Measurements from ENCODE around the gene LYPLAL1. TPM values are rescaled to one million over a fixed set of nuclear protein-coding genes. Genes with fewer than 3 reads are reported as not detected.

Gene LYPLAL1
- total RNA-seq, 4 donors from 2014 or later = 12.2 to 18.9 (median 16.7) TPM

DNA sequence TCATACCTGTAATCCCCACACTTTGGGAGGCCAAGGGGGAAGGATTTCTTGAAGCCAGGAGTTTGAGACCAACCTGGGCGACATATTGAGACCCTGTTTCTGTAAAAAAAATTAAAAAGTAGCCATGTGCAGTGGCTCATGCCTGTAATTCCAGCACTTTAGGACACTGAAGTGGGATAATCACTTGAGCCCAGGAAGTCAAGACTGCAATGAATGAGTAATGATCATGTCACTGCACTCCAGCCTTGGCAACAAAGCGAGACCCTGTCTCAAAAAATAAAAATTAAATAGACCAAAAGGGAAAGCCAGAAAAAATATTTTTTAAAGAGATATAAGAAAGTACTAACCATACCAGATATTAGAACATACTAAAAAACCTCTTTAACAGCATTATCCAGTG, 44.7 kb upstream of the LYPLAL1 start:
- H3K4me1 ChIP-seq = peaks cover 0 to 5% (median 0%) of the 10 kb centered on the region in 4 donors
- no peaks in the 10 kb centered on the region for H3K36me3 ChIP-seq
- H3K27ac ChIP-seq = no peak overlapping the region
- H3K4me3 ChIP-seq = no peak overlapping the region
- in situ Hi-C loops (cut with MboI; ENCODE audit: low pct_ligation_motif_present in 1 of 4, low pct_unique_long_range_greater_than_20kb in 1 of 4, low sequenced_read_pairs in 3 of 4) = no loop called here
- H3K9me3 ChIP-seq = no peaks in the 10 kb centered on the region
- no peaks in the 10 kb centered on the region for H3K27me3 ChIP-seq
- intact Hi-C loops (cut with DNase I; ENCODE audit: low total_unique reads) = no loop called here
- no peak for TF ChIP-seq POLR2AphosphoS5 (IDR thresholded peaks at IDR 0.05)
- no peak for TF ChIP-seq POLR2A (IDR thresholded peaks at IDR 0.05)
- TF ChIP-seq, protein P1, sequence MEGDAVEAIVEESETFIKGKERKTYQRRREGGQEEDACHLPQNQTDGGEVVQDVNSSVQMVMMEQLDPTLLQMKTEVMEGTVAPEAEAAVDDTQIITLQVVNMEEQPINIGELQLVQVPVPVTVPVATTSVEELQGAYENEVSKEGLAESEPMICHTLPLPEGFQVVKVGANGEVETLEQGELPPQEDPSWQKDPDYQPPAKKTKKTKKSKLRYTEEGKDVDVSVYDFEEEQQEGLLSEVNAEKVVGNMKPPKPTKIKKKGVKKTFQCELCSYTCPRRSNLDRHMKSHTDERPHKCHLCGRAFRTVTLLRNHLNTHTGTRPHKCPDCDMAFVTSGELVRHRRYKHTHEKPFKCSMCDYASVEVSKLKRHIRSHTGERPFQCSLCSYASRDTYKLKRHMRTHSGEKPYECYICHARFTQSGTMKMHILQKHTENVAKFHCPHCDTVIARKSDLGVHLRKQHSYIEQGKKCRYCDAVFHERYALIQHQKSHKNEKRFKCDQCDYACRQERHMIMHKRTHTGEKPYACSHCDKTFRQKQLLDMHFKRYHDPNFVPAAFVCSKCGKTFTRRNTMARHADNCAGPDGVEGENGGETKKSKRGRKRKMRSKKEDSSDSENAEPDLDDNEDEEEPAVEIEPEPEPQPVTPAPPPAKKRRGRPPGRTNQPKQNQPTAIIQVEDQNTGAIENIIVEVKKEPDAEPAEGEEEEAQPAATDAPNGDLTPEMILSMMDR (IDR thresholded peaks at IDR 0.05) = no peak
- TF ChIP-seq EP300 (IDR thresholded peaks at IDR 0.05; ENCODE audit: low read depth) = no peak
- DNase-seq = no peak
- 69 to 88% methylated on average over 2 of the region's 2 CpGs for WGBS, 2 donors (ENCODE audit: low coverage in 1 of 2)

DNA sequence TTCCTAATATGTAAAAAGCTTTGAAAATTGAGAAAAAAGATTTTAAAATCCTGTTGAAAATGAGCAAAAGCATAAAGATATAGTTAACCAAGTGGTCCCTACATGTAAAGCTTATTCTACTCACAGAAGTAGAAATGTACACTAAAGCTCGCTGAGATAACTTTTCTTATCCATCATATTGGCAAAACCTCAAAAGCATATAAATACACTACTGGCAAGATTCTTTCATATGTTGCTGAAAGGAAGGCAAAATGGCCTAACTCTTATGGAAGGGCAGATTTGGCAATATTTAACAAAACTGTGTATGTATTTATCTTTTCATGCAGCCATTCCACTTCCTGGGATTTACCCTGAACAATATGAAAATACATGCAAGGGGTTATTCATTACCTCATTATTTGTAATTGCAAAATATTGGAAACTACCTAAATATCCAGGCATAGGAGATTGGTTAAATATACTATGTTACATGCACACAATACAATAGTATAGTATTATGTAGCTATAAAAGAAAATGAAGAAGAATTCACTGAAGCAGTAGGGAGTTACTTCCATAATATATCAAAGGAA, 43.2 kb upstream of the LYPLAL1 start:
- WGBS, 2 donors (ENCODE audit: low coverage in 1 of 2) = 64 to 66% methylated on average over 1 of the region's 1 CpG
- no peak for TF ChIP-seq POLR2A (IDR thresholded peaks at IDR 0.05)
- no peak for TF ChIP-seq POLR2AphosphoS5 (IDR thresholded peaks at IDR 0.05)
- no peak for TF ChIP-seq EP300 (IDR thresholded peaks at IDR 0.05; ENCODE audit: low read depth)
- TF ChIP-seq, protein P1 (IDR thresholded peaks at IDR 0.05) = no peak
- peaks cover 0 to 5% (median 0%) of the 10 kb centered on the region in 4 donors for H3K4me1 ChIP-seq
- H3K27me3 ChIP-seq = no peaks in the 10 kb centered on the region
- H3K36me3 ChIP-seq = no peaks in the 10 kb centered on the region
- no peak overlapping the region for H3K4me3 ChIP-seq
- no peaks in the 10 kb centered on the region for H3K9me3 ChIP-seq
- intact Hi-C loops (cut with DNase I; ENCODE audit: low total_unique reads) (no loop called here), in situ Hi-C loops (cut with MboI; ENCODE audit: low pct_ligation_motif_present in 1 of 4, low pct_unique_long_range_greater_than_20kb in 1 of 4, low sequenced_read_pairs in 3 of 4) (no loop called here)
- DNase-seq = no peak
- H3K27ac ChIP-seq = no peak overlapping the region

DNA sequence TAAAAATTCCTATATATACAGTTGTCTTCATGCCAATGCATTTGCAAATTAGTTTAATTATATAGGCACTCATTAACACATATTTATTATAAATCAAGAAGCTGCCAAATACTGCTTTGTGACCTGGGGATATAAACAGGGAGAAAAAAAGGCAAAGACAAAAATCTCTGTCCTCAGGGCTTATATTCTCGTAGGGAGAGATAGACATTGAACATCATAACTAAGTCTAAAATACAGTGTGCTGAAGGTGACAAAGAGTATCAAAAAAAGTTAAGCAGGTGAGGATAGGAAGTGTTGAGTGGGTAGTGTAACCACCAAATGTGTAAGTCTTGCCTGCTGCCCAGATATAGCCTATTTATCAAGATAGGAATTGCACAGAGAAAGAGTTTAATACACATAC, 40.7 kb upstream of the LYPLAL1 start:
- in situ Hi-C loops (cut with MboI; ENCODE audit: low pct_ligation_motif_present in 1 of 4, low pct_unique_long_range_greater_than_20kb in 1 of 4, low sequenced_read_pairs in 3 of 4) (no loop called here), intact Hi-C loops (cut with DNase I; ENCODE audit: low total_unique reads) (no loop called here)
- no peaks in the 10 kb centered on the region for H3K27me3 ChIP-seq
- no peaks in the 10 kb centered on the region for H3K4me1 ChIP-seq
- no peaks in the 10 kb centered on the region for H3K9me3 ChIP-seq
- H3K27ac ChIP-seq = no peak overlapping the region
- H3K4me3 ChIP-seq = no peak overlapping the region
- TF ChIP-seq, protein P1 (IDR thresholded peaks at IDR 0.05) = no peak
- TF ChIP-seq EP300 (IDR thresholded peaks at IDR 0.05; ENCODE audit: low read depth) (no peak), POLR2AphosphoS5 (IDR thresholded peaks at IDR 0.05) (no peak), POLR2A (IDR thresholded peaks at IDR 0.05) (no peak)
- H3K36me3 ChIP-seq = no peaks in the 10 kb centered on the region
- WGBS, 2 donors (ENCODE audit: low coverage in 1 of 2) = 59 to 80% methylated on average over 1 of the region's 1 CpG
- no peak for DNase-seq

DNA sequence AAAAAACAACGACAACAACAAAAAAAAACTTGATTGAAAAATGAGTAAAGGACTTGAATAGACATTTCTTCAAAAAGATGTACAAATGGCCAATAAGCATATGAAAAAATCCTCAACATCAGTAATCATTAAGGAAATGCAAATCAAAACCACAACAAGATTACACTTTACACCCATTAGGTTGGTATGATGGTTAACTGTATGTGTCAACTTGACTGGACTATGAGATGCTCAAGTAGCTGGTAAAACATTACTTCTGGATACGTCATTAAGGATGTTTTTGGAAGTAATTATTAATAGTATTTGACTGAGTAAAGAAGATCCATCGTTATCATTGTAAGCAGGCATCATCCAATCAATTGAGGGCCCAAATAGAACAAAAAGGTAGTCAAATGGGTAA, 34.9 kb upstream of the LYPLAL1 start:
- H3K36me3 ChIP-seq = no peaks in the 10 kb centered on the region
- no peaks in the 10 kb centered on the region for H3K4me1 ChIP-seq
- intact Hi-C loops (cut with DNase I; ENCODE audit: low total_unique reads) (no loop called here), in situ Hi-C loops (cut with MboI; ENCODE audit: low pct_ligation_motif_present in 1 of 4, low pct_unique_long_range_greater_than_20kb in 1 of 4, low sequenced_read_pairs in 3 of 4) (no loop called here)
- WGBS, 2 donors (ENCODE audit: low coverage in 1 of 2) = 83 to 88% methylated on average over 3 of the region's 3 CpGs
- no peak overlapping the region for H3K27ac ChIP-seq
- no peaks in the 10 kb centered on the region for H3K9me3 ChIP-seq
- DNase-seq = no peak
- TF ChIP-seq POLR2AphosphoS5 (IDR thresholded peaks at IDR 0.05) (no peak), EP300 (IDR thresholded peaks at IDR 0.05; ENCODE audit: low read depth) (no peak), POLR2A (IDR thresholded peaks at IDR 0.05) (no peak)
- TF ChIP-seq, protein P1 (IDR thresholded peaks at IDR 0.05) = no peak
- H3K27me3 ChIP-seq = no peaks in the 10 kb centered on the region
- H3K4me3 ChIP-seq = no peak overlapping the region
